Measurements from ENCODE around the gene OR10H5.
"Not testable (repeated sequence)": the region's sequence is repeated elsewhere in the genome, so short reads cannot be mapped to it uniquely, and the experiment has no call there.

The OR10H5 gene

GRCh38 chr19:15843203-15843893 lies 55.9 kb downstream of the OR10H5 start:
- DNase-seq, result no peak

GRCh38 chr19:15843894-15844222 lies 56.4 kb downstream of the OR10H5 start:
- DNase-seq, result not testable (repeated sequence)

DNA sequence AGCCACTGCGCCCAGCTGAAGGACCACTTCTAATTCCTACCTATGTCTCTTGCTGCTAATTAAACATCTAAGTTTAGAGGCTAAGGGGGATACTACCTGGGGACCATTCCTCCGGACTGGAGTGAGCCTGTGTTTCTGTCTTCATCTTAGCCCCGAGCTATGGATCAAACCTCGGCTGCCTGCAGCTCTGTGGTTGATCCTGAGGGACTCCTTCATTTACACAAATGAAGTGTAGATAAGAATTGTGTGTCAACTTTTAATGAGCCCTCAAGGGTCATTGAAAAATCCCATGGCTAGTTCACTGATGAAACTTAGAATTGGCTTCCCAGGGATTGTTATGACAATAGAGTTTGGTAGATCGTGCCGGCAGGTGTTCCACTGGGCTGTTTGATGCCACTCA lies 59.5 kb downstream of the OR10H5 start:
- no peak for DNase-seq

DNA sequence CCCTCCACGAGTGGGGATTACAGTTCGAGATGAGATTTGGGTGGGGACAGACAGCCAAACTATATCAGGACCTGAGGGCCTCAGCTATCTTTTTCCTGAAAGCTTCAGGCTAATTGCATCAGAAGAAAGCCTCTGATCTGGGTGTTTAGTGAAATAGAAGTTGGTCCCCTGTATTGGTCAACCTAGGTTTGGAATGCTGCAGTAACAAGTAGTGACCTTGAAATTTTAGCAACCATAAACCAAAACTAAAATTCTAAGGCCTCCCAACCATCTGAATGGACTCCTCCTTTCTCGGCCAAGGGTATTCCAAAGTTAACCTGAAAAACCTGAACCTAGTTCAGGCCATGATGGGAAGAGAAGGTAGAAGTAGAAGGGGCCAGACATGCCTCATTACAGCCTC lies 62.9 kb downstream of the OR10H5 start:
- no peak for DNase-seq
